GM23248 (cell line): Measurements from ENCODE around the gene SNRNP40.

ENCODE experiments used
- EZH2 ChIP-seq: fragments of 200-600 bp; sonication (generic); IDR thresholded peaks from 2 replicates; pipeline ENCODE4 v1.6.1; 2018; ENCODE audit warnings: antibody characterized with exemption, mild to moderate bottlenecking; ENCODE audit not compliant: insufficient read depth, poor library complexity, severe bottlenecking
- EZH2phosphoT487 ChIP-seq: fragments of 200-600 bp; sonication (generic); IDR thresholded peaks from 2 replicates; pipeline ENCODE4 v1.6.1; 2018; ENCODE audit warnings: antibody characterized with exemption, moderate library complexity, mild to moderate bottlenecking, low read depth; ENCODE audit not compliant: insufficient read depth

- TF ChIP-seq EZH2 (no peak), EZH2phosphoT487 (no peak)
Observed at GRCh38 chr1:31315902-31316301, 19.3 kb upstream of the SNRNP40 start.
